Stimulated activated CD8-positive, alpha-beta memory T cell treated with anti-CD3 and anti-CD28 coated beads, Interleukin-12 subunit alpha, Interleukin-12 subunit beta, amount 100 ng/mL, for 24 hours (primary cell): ENCODE results near the gene XPO4.
"Not testable (repeated sequence)": the region's sequence is repeated elsewhere in the genome, so short reads cannot be mapped to it uniquely, and the experiment has no call there.

ENCODE experiments used
- DNase-seq: peaks from one replicate; pipeline ENCODE4 v3.0.0-alpha.2; 2020; ENCODE audit errors: extremely low read depth

The XPO4 gene

GRCh38 chr13:20902438-20903163, at the start of gene XPO4:
Gene XPO4, minus strand, starts transcription at chr13:20902746. Its CDS starts 8 bp downstream, at chr13:20902738.
- DNase-seq = peak; percentile 52

- DNase-seq = not testable (repeated sequence)
Observed at GRCh38 chr13:20948001-20948400, 45.5 kb upstream of the XPO4 start.

- no peak for DNase-seq
Observed at GRCh38 chr13:20945952-20946383, 43.4 kb upstream of the XPO4 start.

GRCh38 chr13:20942938-20943559, 40.5 kb upstream of the XPO4 start:
- no peak for DNase-seq

GRCh38 chr13:20940511-20940910, 38.0 kb upstream of the XPO4 start:
- not testable (repeated sequence) for DNase-seq

GRCh38 chr13:20940083-20940482, 37.5 kb upstream of the XPO4 start:
- DNase-seq = no peak

GRCh38 chr13:20939662-20940061, 37.1 kb upstream of the XPO4 start:
- no peak for DNase-seq

- DNase-seq = no peak
Observed at GRCh38 chr13:20938302-20938701, 35.8 kb upstream of the XPO4 start.

- no peak for DNase-seq
Observed at GRCh38 chr13:20927596-20928257, 25.2 kb upstream of the XPO4 start.

GRCh38 chr13:20925395-20925790, 22.8 kb upstream of the XPO4 start:
- DNase-seq = not testable (repeated sequence)

- peak; percentile 36 for DNase-seq
Observed at GRCh38 chr13:20924758-20925394, 22.3 kb upstream of the XPO4 start.

GRCh38 chr13:20923272-20923671, 20.7 kb upstream of the XPO4 start:
- no peak for DNase-seq

- no peak for DNase-seq
Observed at GRCh38 chr13:20921572-20921971, 19.0 kb upstream of the XPO4 start.

- not testable (repeated sequence) for DNase-seq
Observed at GRCh38 chr13:20915676-20916075, 13.1 kb upstream of the XPO4 start.

- DNase-seq = no peak
Observed at GRCh38 chr13:20911037-20911436, 8.5 kb upstream of the XPO4 start.

- no peak for DNase-seq
Observed at GRCh38 chr13:20908714-20909497, 6.4 kb upstream of the XPO4 start.

GRCh38 chr13:20904908-20905307, 2.4 kb upstream of the XPO4 start:
- DNase-seq = no peak

GRCh38 chr13:20903164-20903475, 574 bp upstream of the XPO4 start:
- no peak for DNase-seq

- no peak for DNase-seq
Observed at GRCh38 chr13:20901668-20902437, 693 bp downstream of the XPO4 start.

GRCh38 chr13:20894245-20894644, 8.3 kb downstream of the XPO4 start:
- DNase-seq = no peak

- no peak for DNase-seq
Observed at GRCh38 chr13:20891768-20892167, 10.8 kb downstream of the XPO4 start.
